ENCODE results near the gene PRDM1.

PRDM1 gene

GRCh38 chr6:106125925-106126435 is 39.8 kb downstream of the PRDM1 start:
- DNase-seq (ENCODE audit: insufficient read length, low spot score): no peak
- TF ChIP-seq CTCF (IDR thresholded peaks at IDR 0.05; ENCODE audit: insufficient read depth, missing control alignments): no peak
- FAIRE-seq: no peak

GRCh38 chr6:106126482-106126881 is 40.3 kb downstream of the PRDM1 start:
- no peak for TF ChIP-seq CTCF (IDR thresholded peaks at IDR 0.05; ENCODE audit: insufficient read depth, missing control alignments)
- FAIRE-seq (no peak), DNase-seq (ENCODE audit: insufficient read length, low spot score) (no peak)

GRCh38 chr6:106128981-106129781 is 43.0 kb downstream of the PRDM1 start:
- FAIRE-seq (no peak), DNase-seq (ENCODE audit: insufficient read length, low spot score) (no peak)
- TF ChIP-seq CTCF (IDR thresholded peaks at IDR 0.05; ENCODE audit: insufficient read depth, missing control alignments): no peak

GRCh38 chr6:106132153-106132698 is 46.1 kb downstream of the PRDM1 start:
- DNase-seq (ENCODE audit: insufficient read length, low spot score) (no peak), FAIRE-seq (no peak)
- TF ChIP-seq CTCF (IDR thresholded peaks at IDR 0.05; ENCODE audit: insufficient read depth, missing control alignments): no peak

- no peak for DNase-seq (ENCODE audit: insufficient read length, low spot score)
- no peak for FAIRE-seq
Measured at GRCh38 chr6:106133040-106133439, 46.9 kb downstream of the PRDM1 start.

GRCh38 chr6:106134087-106134770 is 48.1 kb downstream of the PRDM1 start:
- FAIRE-seq (no peak), DNase-seq (ENCODE audit: insufficient read length, low spot score) (no peak)
- no peak for TF ChIP-seq CTCF (IDR thresholded peaks at IDR 0.05; ENCODE audit: insufficient read depth, missing control alignments)

More at GRCh38 chr6:106133040-106133439, 46.9 kb downstream of the PRDM1 start:
- no peak for TF ChIP-seq CTCF (IDR thresholded peaks at IDR 0.05; ENCODE audit: insufficient read depth, missing control alignments)
